Stimulated activated effector memory CD8-positive, alpha-beta T cell treated with anti-CD3 and anti-CD28 coated beads, Interleukin-12 subunit alpha, Interleukin-12 subunit beta, amount 100 ng/mL, for 72 hours (primary cell): Measurements from ENCODE around the gene COL20A1.
"Not testable (repeated sequence)": the region's sequence is repeated elsewhere in the genome, so short reads cannot be mapped to it uniquely, and the experiment has no call there.

Experiments used
- ATAC-seq: fragments of 150-1000 bp; cut with Tn5 transposase; 2 replicates; pipeline ENCODE4 v1.10.0; 2021
- DNase-seq, 2 donors: peaks; one replicate each; pipeline ENCODE4 v3.0.0; 2021 to 2022; ENCODE audit warnings: low spot score in 2 of 2
- H3K27ac Mint-ChIP-seq: one replicate; pipeline ENCODE4 v1.8.0; 2022; ENCODE audit warnings: mild to moderate bottlenecking, mixed read lengths
- H3K36me3 Mint-ChIP-seq: one replicate; pipeline ENCODE4 v1.8.0; 2022; ENCODE audit warnings: mild to moderate bottlenecking, mixed read lengths
- H3K4me1 Mint-ChIP-seq: one replicate; pipeline ENCODE4 v1.8.0; 2022; ENCODE audit warnings: mixed read lengths
- H3K4me3 Mint-ChIP-seq: one replicate; pipeline ENCODE4 v1.8.0; 2022; ENCODE audit warnings: mild to moderate bottlenecking, mixed read lengths
- H3K9me3 Mint-ChIP-seq: one replicate; pipeline ENCODE4 v1.8.0; 2022; ENCODE audit warnings: mixed read lengths

COL20A1 gene

DNA sequence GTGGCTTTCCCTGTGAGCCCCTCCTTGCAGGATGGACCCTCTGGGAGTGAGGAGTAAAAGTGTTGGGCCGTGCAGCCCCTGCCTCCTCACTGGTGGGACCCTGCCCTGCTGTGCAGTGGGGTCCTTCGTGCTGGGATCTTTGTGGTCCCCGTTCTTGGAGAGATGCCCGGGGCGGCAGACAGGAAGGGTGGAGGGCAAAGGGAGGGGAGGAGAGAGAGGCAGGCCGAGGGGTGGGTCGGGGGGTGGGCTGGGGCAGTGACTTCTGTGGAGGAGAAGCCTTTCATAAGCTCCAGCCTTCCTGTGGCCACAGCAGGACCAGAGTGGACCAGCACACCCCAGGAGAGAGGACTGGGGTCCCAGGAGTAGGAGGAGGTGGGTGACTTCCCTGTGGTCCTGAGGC, at the start of gene COL20A1:
Gene COL20A1 (plus strand): TSS at position 283 of the 400 bp plus-strand sequence. CDS start 1,922 bp downstream, outside the sequence.
- H3K36me3 Mint-ChIP-seq = peaks cover 6% of the 10 kb centered on the region
- no peak within 1 kb of the TSS for H3K4me3 Mint-ChIP-seq
- no peaks in the 10 kb centered on the region for H3K9me3 Mint-ChIP-seq
- ATAC-seq (no peak), DNase-seq (no peak)
- no peak within 1 kb of the TSS for H3K27ac Mint-ChIP-seq
- H3K4me1 Mint-ChIP-seq = peaks cover 12% of the 10 kb centered on the region

- ATAC-seq (no peak), DNase-seq (no peak)
- Mint-ChIP-seq H3K27ac (no peak overlapping the region), H3K36me3 (no peaks in the 10 kb centered on the region), H3K4me1 (peaks cover 5% of the 10 kb centered on the region), H3K9me3 (no peaks in the 10 kb centered on the region), H3K4me3 (no peak overlapping the region)
These were observed 49.3 kb upstream of the COL20A1 start for GRCh38 chr20:63243604-63244247.

GRCh38 chr20:63244468-63244867, 48.5 kb upstream of the COL20A1 start:
- no peak for DNase-seq
- peaks cover 5% of the 10 kb centered on the region for H3K4me1 Mint-ChIP-seq
- ATAC-seq = no peak
- no peak overlapping the region for H3K27ac Mint-ChIP-seq
- H3K9me3 Mint-ChIP-seq = no peaks in the 10 kb centered on the region
- no peaks in the 10 kb centered on the region for H3K36me3 Mint-ChIP-seq
- no peak overlapping the region for H3K4me3 Mint-ChIP-seq

DNA sequence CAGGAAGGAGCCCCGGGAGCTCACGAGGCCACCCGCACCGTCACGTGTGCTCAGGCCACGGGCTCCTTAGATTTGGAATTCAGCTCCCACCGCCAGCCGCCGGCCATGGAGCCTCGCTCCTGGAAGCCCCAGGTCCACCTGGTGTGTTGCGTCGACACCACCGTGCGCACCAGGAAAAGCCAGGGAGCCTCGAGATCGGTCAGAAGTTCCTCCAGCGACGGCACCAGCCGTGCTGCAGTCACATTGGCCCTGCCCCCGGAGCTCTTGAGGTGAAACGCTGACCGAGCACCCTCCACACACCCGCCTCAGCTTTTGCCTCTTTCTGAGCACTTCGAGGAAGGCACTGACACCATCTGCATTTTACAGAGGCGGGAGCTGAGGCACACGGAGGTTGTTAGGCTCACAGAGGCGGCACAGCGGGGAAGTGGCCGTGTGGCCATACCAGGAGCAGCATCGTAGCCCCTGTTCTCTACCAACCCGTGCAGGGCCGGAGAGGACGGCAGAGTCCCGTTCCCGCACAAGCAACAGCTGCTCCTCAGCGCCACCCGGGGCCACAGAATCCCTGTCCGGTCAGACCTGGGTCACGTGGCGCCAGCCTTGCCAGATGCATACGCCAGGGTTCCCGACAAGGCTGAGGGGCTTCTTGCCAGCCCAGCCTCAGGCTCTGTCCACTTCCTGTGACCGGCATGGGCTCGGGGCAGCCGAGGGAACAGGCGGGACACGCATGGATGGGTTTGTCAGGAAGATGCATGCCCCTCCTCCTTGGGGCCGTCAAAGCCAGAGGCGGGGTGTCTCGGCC, 46.3 kb upstream of the COL20A1 start:
- no peak overlapping the region for H3K27ac Mint-ChIP-seq
- no peaks in the 10 kb centered on the region for H3K9me3 Mint-ChIP-seq
- no peaks in the 10 kb centered on the region for H3K36me3 Mint-ChIP-seq
- no peak for ATAC-seq
- no peak for DNase-seq
- no peak overlapping the region for H3K4me3 Mint-ChIP-seq
- H3K4me1 Mint-ChIP-seq = peaks cover 5% of the 10 kb centered on the region

- DNase-seq (no peak), ATAC-seq (no peak)
- H3K9me3 Mint-ChIP-seq = no peaks in the 10 kb centered on the region
- peaks cover 7% of the 10 kb centered on the region for H3K4me1 Mint-ChIP-seq
- H3K36me3 Mint-ChIP-seq = no peaks in the 10 kb centered on the region
- H3K27ac Mint-ChIP-seq = no peak overlapping the region
- no peak overlapping the region for H3K4me3 Mint-ChIP-seq
These were observed 45.2 kb upstream of the COL20A1 start for GRCh38 chr20:63247671-63248228.

DNA sequence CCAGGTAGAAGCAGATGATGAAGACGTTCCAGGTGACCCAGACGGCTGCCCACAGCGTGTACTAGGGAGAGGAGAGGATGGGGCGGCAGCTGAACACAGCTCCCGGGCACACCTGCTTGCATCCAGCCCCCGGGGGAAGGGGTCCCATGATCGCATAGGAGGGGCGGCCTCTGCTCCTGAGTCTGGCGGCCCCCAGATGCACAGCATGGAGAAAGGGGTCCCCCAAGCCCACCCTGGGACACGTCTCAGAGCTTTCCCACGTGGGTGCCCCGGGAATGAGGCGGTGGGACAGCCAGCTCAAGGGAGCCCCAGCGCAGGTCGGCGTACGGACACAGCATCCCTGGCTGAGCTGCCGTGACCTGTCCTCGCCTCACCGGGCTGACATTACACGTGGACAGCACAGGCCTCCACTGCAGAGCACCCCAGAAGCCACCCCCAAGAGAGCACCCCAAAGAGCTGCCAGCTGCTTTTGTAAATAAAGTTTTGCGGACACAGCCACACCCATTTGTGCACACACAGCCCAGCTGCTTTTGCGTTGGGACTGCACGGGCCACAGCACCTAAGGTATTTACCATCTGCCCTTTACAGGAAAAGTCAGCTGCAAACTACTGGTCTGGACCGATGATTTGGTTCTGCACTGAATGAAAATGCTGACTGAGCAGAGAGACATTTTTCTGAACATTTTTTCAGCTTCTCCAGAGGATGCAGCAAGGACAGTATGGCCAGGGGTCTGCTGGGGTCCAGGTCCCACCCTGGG, 44.0 kb upstream of the COL20A1 start:
- ATAC-seq (no peak), DNase-seq (no peak)
- Mint-ChIP-seq H3K9me3 (no peaks in the 10 kb centered on the region), H3K36me3 (no peaks in the 10 kb centered on the region), H3K4me1 (peaks cover 12% of the 10 kb centered on the region), H3K27ac (no peak overlapping the region), H3K4me3 (no peak overlapping the region)

GRCh38 chr20:63249891-63250290, 43.1 kb upstream of the COL20A1 start:
- no peak for DNase-seq

GRCh38 chr20:63251350-63251749, 41.6 kb upstream of the COL20A1 start:
- H3K36me3 Mint-ChIP-seq, ATAC-seq, H3K4me3 Mint-ChIP-seq, H3K27ac Mint-ChIP-seq, H3K4me1 Mint-ChIP-seq, DNase-seq, H3K9me3 Mint-ChIP-seq: not testable (repeated sequence)

More at GRCh38 chr20:63249891-63250290, 43.1 kb upstream of the COL20A1 start:
- no peak overlapping the region for H3K27ac Mint-ChIP-seq
- H3K4me3 Mint-ChIP-seq = no peak overlapping the region
- ATAC-seq = no peak
- H3K36me3 Mint-ChIP-seq = no peaks in the 10 kb centered on the region
- H3K9me3 Mint-ChIP-seq = no peaks in the 10 kb centered on the region
- peaks cover 12% of the 10 kb centered on the region for H3K4me1 Mint-ChIP-seq

DNA sequence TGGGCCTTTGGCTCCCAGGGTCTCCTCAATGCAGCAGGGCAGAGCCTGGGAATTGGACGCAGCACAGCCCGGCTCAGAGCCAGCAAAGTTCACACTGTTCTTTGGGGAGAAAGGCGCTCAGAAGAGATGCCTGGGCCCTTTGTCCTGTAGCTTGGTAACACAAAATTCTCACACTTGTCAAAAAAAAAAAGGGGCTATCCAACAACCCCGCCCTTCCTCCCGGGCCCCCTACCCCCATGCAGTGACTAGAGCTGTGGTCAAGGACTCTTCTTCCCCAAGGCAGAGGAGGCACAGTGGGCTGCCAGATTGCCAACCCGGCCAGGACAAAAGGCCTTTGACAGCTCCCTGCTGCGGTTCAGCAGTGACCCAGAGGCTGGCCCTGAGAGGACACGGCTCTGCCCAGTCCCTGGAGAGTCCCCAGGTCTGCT, 40.7 kb upstream of the COL20A1 start:
- no peaks in the 10 kb centered on the region for H3K36me3 Mint-ChIP-seq
- no peaks in the 10 kb centered on the region for H3K9me3 Mint-ChIP-seq
- H3K4me1 Mint-ChIP-seq = peaks cover 13% of the 10 kb centered on the region
- no peak overlapping the region for H3K27ac Mint-ChIP-seq
- H3K4me3 Mint-ChIP-seq = no peak overlapping the region
- DNase-seq (no peak), ATAC-seq (no peak)

DNA sequence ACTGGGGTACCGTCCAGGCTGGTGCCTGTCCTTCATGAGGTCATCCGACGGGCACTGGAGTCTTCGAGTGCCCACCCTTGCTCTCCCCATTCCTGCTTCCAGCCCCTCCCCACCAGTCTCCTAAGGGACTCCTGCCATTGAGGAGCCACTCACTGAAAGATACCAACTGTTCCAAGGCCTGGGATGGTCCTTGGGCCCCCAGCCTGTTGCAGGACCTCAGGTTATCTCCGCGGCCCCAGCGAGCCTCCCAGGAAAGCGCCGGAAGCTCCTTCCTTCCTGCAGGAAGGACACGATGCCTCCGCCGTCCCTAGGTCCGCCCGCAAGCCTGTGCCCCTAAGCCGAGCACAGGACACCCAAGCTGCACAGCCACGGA, 39.9 kb upstream of the COL20A1 start:
- H3K36me3 Mint-ChIP-seq = no peaks in the 10 kb centered on the region
- ATAC-seq (no peak), DNase-seq (no peak)
- peak overlapping the region; percentile 17 for H3K4me3 Mint-ChIP-seq
- no peaks in the 10 kb centered on the region for H3K9me3 Mint-ChIP-seq
- no peak overlapping the region for H3K27ac Mint-ChIP-seq
- peaks cover 15% of the 10 kb centered on the region for H3K4me1 Mint-ChIP-seq

DNA sequence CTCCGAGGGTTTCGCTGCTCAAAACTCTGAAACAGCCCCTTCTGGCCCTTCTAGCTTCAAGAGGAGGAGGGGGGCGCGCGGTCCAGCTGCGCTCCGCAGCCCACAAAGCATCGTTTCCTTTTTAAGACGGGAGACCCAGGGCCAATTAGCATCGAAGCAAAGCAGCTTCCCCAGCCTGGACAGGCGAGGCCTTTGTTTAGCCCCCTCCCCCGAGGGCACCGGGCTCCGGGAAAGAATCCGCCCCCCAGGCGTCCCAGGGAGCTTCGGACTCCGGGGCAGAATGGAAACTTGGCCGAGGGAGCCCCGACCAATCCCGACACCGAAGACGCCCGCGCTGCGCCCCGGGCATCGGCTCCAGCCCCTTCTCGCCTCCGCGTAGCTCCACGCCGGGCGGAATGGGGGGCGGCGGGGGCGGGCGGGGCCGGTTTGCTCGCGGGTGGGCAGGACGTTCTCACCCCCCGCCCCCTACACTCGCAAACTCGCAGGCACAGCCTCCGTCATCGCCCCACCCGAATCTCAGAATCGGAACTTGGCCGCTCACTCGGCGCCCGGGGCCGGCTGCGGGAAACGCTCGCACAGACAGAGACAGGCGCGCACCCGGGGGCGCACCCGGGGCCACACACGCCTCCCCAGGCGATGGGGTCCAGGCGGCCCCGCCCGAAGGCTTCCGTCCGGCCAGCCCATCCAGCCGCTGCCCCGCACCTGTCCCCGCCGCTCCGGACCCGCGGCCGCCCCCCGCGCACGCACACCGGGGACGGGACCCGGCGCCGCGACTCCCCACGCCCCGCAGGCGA, 39.4 kb upstream of the COL20A1 start:
- Mint-ChIP-seq H3K36me3 (no peaks in the 10 kb centered on the region), H3K27ac (no peak overlapping the region), H3K9me3 (no peaks in the 10 kb centered on the region), H3K4me3 (peak overlapping the region; percentile 17), H3K4me1 (peaks cover 15% of the 10 kb centered on the region)
- no peak for ATAC-seq
- no peak for DNase-seq

DNA sequence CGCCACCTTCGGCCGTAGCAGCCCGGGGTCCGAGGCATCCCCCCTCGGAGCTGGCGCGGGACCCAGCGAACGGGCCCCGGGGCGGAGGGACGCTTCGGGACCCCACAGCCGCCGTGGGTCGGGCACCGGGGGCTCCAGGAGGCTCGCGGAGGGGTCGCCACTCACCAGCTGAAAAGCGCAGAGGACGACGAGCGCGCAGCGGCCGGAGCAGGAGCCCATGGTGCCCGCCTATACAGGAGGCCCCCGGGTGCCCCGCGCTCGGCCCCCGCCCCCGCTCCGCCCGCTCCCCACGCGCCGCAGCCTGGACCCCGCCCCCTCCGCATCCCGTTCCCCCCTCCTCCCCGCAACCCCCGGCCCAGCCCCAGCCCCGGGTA, 38.8 kb upstream of the COL20A1 start, which contains the start of gene NKAIN4:
Gene NKAIN4 (minus strand): TSS at position 232 of the 374 bp plus-strand sequence. CDS start 13 bp downstream, at position 219.
- Mint-ChIP-seq H3K9me3 (no peaks in the 10 kb centered on the region), H3K4me1 (peaks cover 15% of the 10 kb centered on the region), H3K4me3 (peak within 1 kb of the TSS; percentile 17), H3K27ac (no peak within 1 kb of the TSS), H3K36me3 (no peaks in the 10 kb centered on the region)
- DNase-seq (no peak), ATAC-seq (no peak)

GRCh38 chr20:63254606-63255384, 38.2 kb upstream of the COL20A1 start:
- no peak overlapping the region for H3K4me3 Mint-ChIP-seq
- no peak overlapping the region for H3K27ac Mint-ChIP-seq
- no peak for DNase-seq
- peaks cover 15% of the 10 kb centered on the region for H3K4me1 Mint-ChIP-seq
- no peaks in the 10 kb centered on the region for H3K36me3 Mint-ChIP-seq
- ATAC-seq = no peak
- H3K9me3 Mint-ChIP-seq = no peaks in the 10 kb centered on the region
